GM18508 (cell line): ENCODE results near the gene KRT12.

Experiments
- ATAC-seq: cut with Tn5 transposase; IDR thresholded peaks from one replicate; pipeline ENCODE4 v1.9.1; 2021; ENCODE audit warnings: moderate number of reproducible peaks; ENCODE audit not compliant: insufficient read depth, unreplicated experiment

KRT12 gene

DNA sequence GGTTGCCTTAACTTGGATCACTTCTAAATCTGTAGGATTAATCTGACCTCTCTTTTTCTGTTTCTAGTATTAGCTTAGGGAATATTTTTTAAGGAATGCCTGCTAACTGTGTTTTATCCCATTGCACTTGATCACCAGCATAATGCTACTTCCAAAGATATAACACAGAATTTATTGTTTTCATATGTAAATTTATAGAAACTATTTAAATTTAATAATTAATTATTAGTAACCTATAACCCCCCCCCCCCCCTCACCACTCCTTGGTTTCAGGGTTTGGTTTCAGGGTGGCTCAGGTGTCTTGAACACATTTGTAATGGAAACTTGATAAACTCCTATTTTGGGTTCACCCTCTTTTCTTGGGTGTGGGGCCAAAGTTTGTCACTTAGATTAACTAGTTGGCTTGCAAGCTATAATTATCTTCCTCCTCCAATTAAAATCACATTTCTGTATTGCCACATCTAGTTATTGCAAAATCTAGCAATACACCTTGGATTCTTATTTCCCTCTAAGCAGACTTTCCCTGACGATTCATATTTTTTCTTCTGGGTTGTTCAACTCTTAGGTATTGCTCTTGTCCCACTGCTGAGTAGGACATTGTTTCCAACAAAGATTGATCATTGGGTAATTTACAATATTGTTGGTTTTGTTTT is 18.3 kb downstream of the KRT12 start:
- no peak for ATAC-seq

DNA sequence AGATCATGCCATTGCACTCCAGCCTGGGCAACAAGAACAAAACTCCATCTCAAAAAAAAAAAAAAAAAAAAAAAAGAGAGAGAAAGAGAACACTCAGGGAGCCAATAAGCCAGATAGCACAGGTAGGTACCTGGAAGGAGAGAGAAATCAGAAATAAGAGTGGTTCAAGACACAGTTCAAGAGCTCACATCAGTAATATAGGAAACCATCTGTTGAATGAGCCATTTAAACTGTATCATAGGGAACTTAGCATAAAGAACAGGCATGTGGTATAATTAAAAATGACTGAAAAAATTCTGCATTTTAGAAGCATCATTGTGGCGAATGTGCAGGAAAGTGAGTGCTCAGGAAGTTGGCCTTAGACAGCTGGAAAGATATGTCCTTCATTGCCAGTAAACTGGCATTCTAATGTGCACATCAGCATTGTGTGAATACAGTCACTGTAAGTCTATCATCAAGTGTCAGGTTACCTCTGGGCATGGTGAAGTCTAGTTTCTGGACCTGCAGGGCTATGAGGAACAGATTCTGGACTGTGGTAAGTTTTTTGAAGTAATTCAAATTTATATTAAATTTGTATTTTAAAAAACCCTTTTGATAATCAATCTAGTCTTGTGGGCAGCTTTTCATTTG is 20.4 kb downstream of the KRT12 start:
- ATAC-seq: no peak

DNA sequence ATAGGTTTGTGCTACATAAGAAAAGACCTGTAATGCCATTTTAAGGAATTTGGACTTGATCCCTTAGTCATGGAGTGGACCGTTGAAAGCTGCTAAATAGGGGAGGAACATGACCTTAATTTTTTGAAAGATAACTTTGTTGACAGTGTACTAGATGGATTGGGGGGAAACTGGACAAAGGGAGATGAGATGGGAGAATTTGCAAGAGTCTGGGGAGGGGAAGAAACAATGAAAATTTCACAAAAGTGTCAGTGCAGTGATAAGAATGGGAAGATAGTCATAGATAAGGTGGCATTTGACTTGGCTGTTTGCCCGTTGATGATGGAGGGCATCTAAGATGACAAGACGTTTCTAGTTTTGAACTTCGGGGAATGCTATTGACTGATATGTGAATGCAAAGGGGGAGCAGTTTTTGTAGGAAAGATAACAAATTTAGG is 22.3 kb downstream of the KRT12 start:
- ATAC-seq: no peak

DNA sequence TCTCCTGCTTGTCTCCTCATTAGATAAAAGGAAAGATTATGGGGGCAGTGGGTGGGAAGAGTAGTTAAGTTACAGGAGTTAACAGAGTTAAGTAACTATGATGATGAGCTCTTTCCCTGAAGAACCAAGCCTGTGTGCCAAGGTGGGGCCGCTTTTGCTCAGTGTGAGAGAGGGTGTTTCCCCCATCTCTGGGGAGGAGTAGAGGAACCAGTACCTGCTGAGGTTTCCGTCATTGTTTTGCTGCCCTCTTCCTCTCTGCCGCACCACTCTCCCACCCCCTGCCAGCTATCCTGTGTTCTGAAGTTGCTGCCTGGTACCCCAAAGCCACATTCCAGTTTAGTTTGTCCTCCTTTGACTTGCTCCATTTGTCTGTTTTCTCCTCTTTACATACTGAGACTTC is 23.8 kb downstream of the KRT12 start:
- ATAC-seq: no peak

- ATAC-seq: no peak
Measured at GRCh38 chr17:40841246-40841645, 25.8 kb downstream of the KRT12 start.

DNA sequence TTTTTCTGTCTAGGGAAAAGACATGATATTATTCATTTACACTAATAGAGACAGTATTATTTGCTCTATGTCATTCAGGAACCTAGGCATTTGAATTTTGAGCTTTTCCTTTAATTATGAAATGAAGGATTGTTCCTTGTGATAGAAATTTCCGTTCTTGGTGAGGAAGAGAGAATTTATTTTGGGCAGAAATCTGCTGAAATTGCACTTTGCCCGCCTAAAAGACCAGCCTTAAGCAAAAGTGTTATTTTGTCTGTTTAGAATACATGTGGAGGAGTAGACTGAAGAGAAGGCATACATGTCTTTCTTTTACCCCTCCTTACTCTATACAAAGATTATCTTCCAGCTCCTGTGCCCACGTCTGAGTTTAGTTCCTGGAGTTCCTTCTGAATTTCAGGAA is 27.8 kb downstream of the KRT12 start:
- no peak for ATAC-seq

DNA sequence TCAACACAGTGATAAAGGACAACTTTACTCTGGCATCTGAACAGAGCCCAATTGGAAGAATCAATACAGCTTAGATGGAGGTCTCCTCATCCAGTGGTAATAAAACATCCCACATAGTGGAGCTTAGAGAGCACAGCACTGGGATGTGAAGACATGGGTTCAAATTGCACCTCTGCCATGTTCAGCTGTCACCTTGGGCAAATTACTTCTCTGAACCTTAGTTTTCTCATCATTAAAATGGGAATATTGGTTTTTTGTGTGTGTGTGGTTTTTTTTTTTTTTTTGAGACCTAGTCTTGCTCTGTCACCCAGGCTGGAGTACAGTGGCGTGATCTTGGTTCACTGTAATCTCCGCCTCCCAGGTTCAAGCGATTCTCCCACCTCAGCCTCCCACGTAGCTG is 31.0 kb downstream of the KRT12 start:
- ATAC-seq: no peak

- ATAC-seq: no peak
Measured at GRCh38 chr17:40833882-40834281, 33.1 kb downstream of the KRT12 start.

DNA sequence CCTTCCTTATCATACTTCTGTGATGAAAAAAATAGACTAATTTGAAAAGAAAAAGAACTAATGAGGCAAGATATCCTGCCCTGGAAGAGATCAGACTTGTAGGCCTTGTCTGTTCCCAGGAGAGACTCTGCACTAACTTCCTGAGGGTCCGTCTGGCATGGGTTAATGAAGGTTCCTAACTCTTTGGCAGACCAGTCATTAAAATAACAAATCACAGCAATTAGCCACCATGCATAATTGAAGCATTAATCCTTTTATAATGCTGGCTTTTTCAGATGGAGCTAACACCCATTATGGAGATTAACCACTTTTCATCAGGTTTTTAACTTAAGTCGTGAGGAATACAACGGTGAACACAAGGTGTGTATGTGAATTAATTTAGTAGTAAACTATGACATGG is 34.2 kb downstream of the KRT12 start:
- no peak for ATAC-seq

GRCh38 chr17:40830085-40830776 is 36.8 kb downstream of the KRT12 start:
- no peak for ATAC-seq

DNA sequence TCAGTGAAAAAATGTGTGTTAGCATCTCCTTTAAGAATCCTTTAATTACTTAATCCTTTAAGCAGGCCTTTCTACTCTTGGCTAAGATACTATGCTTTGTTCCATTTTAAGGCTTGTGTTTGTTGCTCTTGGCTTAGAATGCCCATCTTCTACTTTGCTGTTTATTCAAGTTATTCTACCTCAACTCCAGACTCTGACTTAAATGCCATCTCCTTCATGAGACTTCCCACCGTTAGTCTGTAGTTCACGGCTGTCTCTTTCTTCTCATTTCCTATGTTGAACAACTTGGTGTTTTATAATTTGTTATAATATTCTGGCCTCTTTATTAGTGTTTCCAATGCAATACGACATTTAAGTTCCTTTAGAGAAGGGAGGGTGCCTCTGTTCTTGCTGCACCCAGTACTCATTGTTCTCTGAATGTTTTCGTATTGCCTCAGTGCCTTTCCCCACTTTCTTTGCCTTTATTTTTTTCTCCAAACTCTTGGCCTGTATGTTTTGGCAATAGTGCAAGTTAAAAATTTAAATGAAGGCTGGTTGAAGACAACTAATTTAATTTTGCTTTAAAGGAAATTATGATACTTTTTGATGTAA is 38.5 kb downstream of the KRT12 start:
- no peak for ATAC-seq

DNA sequence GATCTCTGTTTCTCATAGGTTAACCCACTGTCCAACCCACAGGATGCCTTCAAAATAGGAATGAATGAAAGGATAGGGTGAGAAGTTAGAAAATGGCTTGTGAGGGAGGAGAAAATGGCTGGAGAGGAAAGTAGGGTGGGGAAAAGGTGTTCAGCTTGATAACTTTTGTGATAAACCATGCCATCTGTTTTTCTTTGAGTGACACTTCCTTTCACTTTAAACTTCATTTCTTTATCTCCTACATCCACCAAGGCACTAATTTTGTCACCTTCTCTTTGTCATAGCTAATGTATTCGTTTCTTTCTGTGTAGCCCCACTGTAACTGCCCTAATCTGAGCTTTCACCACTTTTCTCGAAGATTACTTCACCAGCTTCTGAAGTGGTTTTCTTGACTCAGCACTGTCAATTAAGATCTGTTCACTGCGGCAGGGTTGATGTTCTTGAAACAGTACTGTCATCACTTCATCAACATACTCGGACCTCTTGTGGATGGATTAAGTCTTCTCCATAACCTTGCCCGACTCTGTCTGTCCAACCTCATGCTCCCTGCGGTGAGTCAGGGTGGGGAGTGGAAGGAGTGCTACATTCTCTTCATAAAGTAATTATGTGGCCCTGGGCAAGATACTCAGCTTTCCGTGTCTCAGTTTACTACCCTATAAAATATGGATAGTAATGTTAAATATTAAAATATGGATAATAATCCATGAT is 39.1 kb downstream of the KRT12 start:
- no peak for ATAC-seq

DNA sequence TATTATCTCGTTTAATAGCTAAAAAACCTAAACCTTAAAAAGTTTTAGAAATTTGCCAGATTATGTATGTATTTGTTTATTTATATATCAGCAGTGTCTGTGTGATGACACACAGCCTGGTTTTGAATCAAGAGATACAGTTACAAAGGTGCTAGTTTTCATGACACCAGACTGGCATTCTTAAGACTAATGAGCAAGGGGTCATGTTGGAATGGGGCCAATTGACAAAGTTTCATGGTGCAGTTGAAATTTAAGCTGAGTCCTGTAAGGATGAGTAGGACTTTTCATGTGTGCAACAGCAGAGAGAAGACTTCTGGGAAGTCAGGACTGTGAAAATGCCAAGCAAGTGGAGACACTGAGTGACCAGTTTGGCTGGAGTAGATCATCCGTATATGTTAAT is 41.4 kb downstream of the KRT12 start:
- no peak for ATAC-seq

DNA sequence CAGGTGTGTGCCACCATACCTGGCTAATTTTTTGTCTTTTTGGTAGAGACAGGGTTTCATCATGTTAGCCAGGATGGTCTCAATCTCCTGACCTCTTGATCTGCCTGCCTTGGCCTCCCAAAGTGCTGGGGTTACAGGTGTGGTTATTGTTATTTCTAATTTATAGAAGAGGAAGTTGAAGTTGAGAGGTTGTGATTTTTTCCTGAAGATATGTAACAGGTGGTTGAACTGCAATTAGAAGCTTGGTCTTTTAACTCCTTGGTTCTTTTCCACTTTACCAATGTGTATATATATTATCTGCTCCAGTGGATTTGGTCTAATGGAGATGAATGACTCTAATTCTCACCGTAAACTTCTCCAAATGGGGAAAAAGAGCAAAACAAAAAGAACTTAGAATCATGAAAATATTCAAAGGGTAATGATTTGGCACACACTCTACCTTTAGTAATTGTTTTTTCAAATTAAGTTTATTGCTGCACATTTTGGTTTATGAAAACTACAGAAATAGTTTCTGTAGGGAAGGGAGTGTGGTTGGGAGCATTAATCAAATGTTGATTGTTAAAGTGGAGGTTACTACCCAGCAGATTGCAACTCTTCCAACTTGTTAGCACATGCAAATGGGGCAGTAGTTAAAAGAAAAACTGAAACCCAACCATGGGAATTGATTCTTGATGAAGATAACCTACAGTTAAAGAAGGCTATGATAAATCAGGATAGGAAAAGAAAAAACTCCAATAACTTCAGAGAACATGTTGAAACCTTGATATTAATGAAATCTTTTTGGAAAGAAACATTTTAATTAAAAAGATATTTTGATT is 42.8 kb downstream of the KRT12 start:
- ATAC-seq: no peak

- no peak for ATAC-seq
Measured at GRCh38 chr17:40822132-40822812, 44.8 kb downstream of the KRT12 start, which contains the start of gene KRT10. Gene KRT10 (minus strand): TSS chr17:40822614. CDS start chr17:40822585, 29 bp downstream.

DNA sequence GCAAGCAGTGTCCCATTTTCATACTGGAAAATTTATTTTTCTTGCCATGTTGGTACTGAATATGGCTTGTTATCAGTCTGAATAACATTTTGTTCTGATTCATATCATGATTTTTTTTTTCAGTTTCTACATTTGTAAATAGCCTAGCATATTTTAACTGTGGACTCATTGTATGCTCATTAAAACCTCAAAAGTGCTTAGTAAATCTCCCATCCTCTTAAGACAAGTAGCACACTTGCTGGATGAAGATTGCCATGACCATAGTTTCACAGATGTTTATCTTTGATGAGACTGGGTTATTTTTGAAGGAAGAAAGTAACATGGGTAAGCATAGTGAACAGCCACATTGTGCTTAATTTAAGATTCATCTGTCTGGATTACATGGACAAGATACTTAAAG is 45.5 kb downstream of the KRT12 start:
- no peak for ATAC-seq

DNA sequence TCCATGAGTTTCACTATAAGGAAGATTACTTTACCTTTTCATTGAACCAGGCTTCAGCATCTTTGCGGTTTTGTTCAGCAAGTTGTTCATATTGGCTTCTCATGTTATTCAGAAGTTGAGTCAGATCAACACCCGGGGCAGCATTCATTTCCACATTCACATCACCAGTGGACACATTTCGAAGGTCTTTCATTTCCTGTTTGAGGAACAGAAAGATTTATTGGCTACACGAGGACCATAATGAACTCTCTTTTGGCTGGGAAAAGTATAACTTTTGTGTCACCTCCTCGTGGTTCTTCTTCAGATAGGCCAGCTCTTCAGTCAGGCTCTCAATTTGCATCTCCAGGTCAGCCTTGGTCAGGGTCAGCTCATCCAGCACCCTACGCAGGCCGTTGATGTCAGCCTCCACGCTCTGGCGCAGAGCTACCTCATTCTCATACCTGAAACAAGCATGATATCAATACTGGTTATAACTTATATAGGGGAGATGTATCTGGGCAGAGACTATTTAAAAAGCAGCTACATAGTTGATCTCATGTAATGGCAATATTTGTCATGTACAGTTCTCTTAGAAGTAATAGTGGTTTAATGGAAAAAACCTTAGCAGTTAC is 46.7 kb downstream of the KRT12 start:
- ATAC-seq: no peak

DNA sequence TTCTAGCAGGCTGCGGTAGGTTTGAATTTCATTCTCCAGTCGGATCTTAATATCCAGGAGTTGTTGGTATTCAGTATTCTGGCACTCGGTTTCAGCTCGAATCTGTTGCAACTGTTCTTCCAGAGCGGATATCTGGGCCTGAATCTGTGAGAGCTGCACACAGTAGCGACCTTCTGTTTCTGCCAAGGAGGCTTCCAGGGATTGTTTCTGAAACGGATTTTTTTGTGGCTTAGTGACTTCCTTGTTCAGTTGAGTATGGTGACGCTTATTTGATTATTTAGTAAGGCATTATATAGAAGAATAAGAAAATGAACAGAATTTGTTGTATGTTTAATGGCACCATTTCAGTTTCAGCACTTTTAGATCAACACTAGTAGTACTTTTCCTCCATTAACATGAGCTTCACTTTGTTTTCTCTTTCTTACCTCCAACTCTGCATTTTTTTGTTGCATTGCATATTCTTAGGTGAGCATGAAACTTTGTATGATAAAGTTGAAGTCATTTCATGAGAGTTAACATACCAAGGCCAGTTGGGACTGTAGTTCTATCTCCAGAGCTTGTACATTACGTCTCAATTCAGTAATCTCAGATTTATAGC is 47.4 kb downstream of the KRT12 start:
- no peak for ATAC-seq
